NB4 (cell line): ENCODE data around the gene CLMP.

Experiments
- DNase-seq: peaks from one replicate; pipeline ENCODE4 v3.0.0; 2010; ENCODE audit warnings: low read depth
- H3K4me3 ChIP-seq: one replicate; pipeline ENCODE4 v1.5.1; 2011; ENCODE audit warnings: mild to moderate bottlenecking, low read depth, low read length, moderate library complexity
- CTCF ChIP-seq: IDR thresholded peaks from one replicate; pipeline ENCODE4 v1.5.1; 2012; ENCODE audit warnings: low read depth, low read length
- MAX ChIP-seq: IDR thresholded peaks from 2 replicates; pipeline ENCODE4 v1.6.1; 2011; ENCODE audit warnings: low read depth, low read length
- MYC ChIP-seq: IDR thresholded peaks from 2 replicates; pipeline ENCODE4 v1.6.1; 2011; ENCODE audit warnings: low read depth, low read length
- POLR2A ChIP-seq: IDR thresholded peaks from 2 replicates; pipeline ENCODE4 v1.6.1; 2011; ENCODE audit warnings: mild to moderate bottlenecking; ENCODE audit not compliant: insufficient read length; ENCODE audit errors: extremely low read depth

The CLMP gene

GRCh38 chr11:123057661-123058305 is 137.3 kb downstream of the CLMP start:
- no peak for TF ChIP-seq CTCF
- no peak for TF ChIP-seq MYC
- TF ChIP-seq POLR2A, result no peak
- no peak for TF ChIP-seq MAX
- H3K4me3 ChIP-seq, result peak overlapping the region; percentile 99
- DNase-seq, result peak; percentile 22

GRCh38 chr11:123056835-123057491 is 138.1 kb downstream of the CLMP start:
- peak overlapping the region; percentile 99 for H3K4me3 ChIP-seq
- no peak for TF ChIP-seq MYC
- no peak for TF ChIP-seq CTCF
- no peak for TF ChIP-seq POLR2A
- DNase-seq, result peak; percentile 40

GRCh38 chr11:123055191-123055901 is 139.7 kb downstream of the CLMP start:
- peak; percentile 66 for DNase-seq
- TF ChIP-seq MYC (no peak), CTCF (no peak), MAX (no peak), POLR2A (no peak)
- H3K4me3 ChIP-seq, result no peak overlapping the region

GRCh38 chr11:123054301-123055065 is 140.6 kb downstream of the CLMP start:
- peak; percentile 88 for DNase-seq
- no peak overlapping the region for H3K4me3 ChIP-seq
- TF ChIP-seq MAX (no peak), POLR2A (no peak), MYC (peak; percentile 15; the same call in 1 of the 2 replicates), CTCF (peak; percentile 52)

GRCh38 chr11:123052901-123053721 is 141.9 kb downstream of the CLMP start:
- DNase-seq, result peak; percentile 53
- no peak overlapping the region for H3K4me3 ChIP-seq
- TF ChIP-seq MAX (no peak), CTCF (no peak), POLR2A (no peak), MYC (no peak)
